NB4 (cell line): Measurements from ENCODE around the gene ARID3C.
A peak's percentile ranks its signal among the peaks of the same experiment; 100 is the strongest.

Source experiments
- POLR2A ChIP-seq: IDR thresholded peaks from 2 replicates; pipeline ENCODE4 v1.6.1; 2011; ENCODE audit warnings: mild to moderate bottlenecking; ENCODE audit not compliant: insufficient read length; ENCODE audit errors: extremely low read depth
- TF ChIP-seq, protein P1 (sequence below): IDR thresholded peaks from one replicate; pipeline ENCODE4 v1.5.1; 2012; ENCODE audit warnings: low read depth, low read length
- TF ChIP-seq, protein P2 (sequence below): IDR thresholded peaks from 2 replicates; pipeline ENCODE4 v1.6.1; 2011; ENCODE audit warnings: low read depth, low read length

DNA sequence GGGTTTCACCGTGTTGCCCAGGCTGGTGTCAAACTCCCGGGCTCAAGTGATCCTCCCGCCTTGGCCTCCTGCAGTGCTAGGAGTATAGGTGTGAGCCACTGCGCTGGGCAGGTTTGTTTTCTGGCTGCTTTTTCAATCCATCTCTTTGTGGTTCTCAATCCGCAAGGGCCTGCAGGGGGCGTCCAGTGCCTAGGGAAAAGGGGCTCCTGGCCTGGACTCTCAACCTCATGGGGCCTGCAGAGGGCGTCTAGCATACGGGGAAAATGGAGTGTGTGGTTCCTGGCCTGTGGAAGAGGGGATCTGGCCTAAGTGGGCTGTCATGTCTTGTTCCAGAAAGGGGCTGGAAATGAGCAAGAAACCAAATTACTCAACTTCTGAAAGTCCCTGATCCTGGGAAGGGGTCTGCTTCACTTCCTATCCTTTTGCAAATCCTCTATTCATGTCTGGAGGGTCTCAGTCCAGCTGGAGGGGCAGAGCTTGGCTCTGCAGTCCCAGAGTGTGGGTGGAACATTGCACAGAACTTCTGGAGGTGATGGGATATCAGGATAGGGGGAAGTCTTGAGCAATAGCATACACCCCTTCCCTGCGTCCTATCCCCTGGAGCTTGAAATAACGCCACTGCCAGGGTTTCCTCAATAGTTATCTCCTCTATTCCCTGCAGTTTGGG lies 46.3 kb upstream of the ARID3C start:
- TF ChIP-seq POLR2A, result no peak
- TF ChIP-seq, protein P1, sequence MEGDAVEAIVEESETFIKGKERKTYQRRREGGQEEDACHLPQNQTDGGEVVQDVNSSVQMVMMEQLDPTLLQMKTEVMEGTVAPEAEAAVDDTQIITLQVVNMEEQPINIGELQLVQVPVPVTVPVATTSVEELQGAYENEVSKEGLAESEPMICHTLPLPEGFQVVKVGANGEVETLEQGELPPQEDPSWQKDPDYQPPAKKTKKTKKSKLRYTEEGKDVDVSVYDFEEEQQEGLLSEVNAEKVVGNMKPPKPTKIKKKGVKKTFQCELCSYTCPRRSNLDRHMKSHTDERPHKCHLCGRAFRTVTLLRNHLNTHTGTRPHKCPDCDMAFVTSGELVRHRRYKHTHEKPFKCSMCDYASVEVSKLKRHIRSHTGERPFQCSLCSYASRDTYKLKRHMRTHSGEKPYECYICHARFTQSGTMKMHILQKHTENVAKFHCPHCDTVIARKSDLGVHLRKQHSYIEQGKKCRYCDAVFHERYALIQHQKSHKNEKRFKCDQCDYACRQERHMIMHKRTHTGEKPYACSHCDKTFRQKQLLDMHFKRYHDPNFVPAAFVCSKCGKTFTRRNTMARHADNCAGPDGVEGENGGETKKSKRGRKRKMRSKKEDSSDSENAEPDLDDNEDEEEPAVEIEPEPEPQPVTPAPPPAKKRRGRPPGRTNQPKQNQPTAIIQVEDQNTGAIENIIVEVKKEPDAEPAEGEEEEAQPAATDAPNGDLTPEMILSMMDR, result peak; percentile 100
- TF ChIP-seq, protein P2, sequence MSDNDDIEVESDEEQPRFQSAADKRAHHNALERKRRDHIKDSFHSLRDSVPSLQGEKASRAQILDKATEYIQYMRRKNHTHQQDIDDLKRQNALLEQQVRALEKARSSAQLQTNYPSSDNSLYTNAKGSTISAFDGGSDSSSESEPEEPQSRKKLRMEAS, result peak; percentile 74
